ENCODE results near the gene MEGF11.
A peak's percentile ranks its signal among the peaks of the same experiment; 100 is the strongest.
"Not testable (repeated sequence)": the region's sequence is repeated elsewhere in the genome, so short reads cannot be mapped to it uniquely, and the experiment has no call there.

MEGF11 gene

GRCh38 chr15:65868546-65869125, 384.9 kb downstream of the MEGF11 start:
- Histone ChIP-seq H3K4me3 (ENCODE audit: low read depth, low read length, poor library complexity, severe bottlenecking) (peak overlapping the region; percentile 69), H3K79me2 (ENCODE audit: insufficient read depth, low read length) (peaks cover 39% of the 10 kb centered on the region), H3K27ac (ENCODE audit: low read depth, low read length, poor library complexity, severe bottlenecking) (peak overlapping the region; percentile 79), H3F3A (ENCODE audit: insufficient read depth, low read length) (no peaks in the 10 kb centered on the region), H3K9me2 (ENCODE audit: low read depth, low read length) (no peaks in the 10 kb centered on the region), H2AFZ (ENCODE audit: low read length) (no peak overlapping the region), H3K27me3 (ENCODE audit: insufficient read depth, low read length) (no peaks in the 10 kb centered on the region), H3K9me3 (ENCODE audit: low read length) (no peaks in the 10 kb centered on the region), H3K9ac (ENCODE audit: low read length) (peak overlapping the region; percentile 67), H3K36me3 (ENCODE audit: insufficient read depth, low read length) (no peaks in the 10 kb centered on the region), H3K4me2 (ENCODE audit: low read length) (peak overlapping the region; percentile 86), H3K4me1 (ENCODE audit: insufficient read depth, low read length, severe bottlenecking) (peaks cover 22% of the 10 kb centered on the region), H4K20me1 (ENCODE audit: insufficient read depth, low read length) (no peaks in the 10 kb centered on the region)
- TF ChIP-seq, protein P1, sequence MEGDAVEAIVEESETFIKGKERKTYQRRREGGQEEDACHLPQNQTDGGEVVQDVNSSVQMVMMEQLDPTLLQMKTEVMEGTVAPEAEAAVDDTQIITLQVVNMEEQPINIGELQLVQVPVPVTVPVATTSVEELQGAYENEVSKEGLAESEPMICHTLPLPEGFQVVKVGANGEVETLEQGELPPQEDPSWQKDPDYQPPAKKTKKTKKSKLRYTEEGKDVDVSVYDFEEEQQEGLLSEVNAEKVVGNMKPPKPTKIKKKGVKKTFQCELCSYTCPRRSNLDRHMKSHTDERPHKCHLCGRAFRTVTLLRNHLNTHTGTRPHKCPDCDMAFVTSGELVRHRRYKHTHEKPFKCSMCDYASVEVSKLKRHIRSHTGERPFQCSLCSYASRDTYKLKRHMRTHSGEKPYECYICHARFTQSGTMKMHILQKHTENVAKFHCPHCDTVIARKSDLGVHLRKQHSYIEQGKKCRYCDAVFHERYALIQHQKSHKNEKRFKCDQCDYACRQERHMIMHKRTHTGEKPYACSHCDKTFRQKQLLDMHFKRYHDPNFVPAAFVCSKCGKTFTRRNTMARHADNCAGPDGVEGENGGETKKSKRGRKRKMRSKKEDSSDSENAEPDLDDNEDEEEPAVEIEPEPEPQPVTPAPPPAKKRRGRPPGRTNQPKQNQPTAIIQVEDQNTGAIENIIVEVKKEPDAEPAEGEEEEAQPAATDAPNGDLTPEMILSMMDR (IDR thresholded peaks at IDR 0.05; ENCODE audit: low read length), result no peak
- no peak for TF ChIP-seq EZH2 (IDR thresholded peaks at IDR 0.05; ENCODE audit: borderline replicate concordance, low read length)

DNA sequence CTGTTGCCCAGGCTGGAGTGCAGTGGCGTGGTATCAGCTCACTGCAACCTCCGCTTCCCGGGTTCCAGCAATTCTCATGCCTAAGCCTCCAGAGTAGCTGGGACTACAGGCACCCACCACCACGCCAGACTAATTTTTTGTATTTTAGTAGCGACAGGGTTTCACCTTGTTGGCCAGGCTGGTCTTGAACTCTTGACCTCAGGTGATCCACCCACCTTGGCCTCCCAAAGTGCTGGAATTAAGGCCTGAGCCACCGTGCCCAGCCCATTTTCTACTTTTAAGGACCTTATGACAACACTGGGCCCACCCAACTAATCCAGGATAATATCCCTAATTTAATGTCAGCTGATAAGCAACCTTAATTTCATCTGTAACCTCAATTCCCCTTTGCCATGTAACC, 385.6 kb downstream of the MEGF11 start:
- H3K27me3 ChIP-seq (ENCODE audit: insufficient read depth, low read length); H3K4me2 ChIP-seq (ENCODE audit: low read length); H3K9me3 ChIP-seq (ENCODE audit: low read length); H3K27ac ChIP-seq (ENCODE audit: low read depth, low read length, poor library complexity, severe bottlenecking); H3K9me2 ChIP-seq (ENCODE audit: low read depth, low read length); H3F3A ChIP-seq (ENCODE audit: insufficient read depth, low read length); H4K20me1 ChIP-seq (ENCODE audit: insufficient read depth, low read length); H3K9ac ChIP-seq (ENCODE audit: low read length); H3K4me3 ChIP-seq (ENCODE audit: low read depth, low read length, poor library complexity, severe bottlenecking); H3K36me3 ChIP-seq (ENCODE audit: insufficient read depth, low read length); H2AFZ ChIP-seq (ENCODE audit: low read length): not testable (repeated sequence)
- H3K79me2 ChIP-seq (ENCODE audit: insufficient read depth, low read length), result peaks cover 32% of the 10 kb centered on the region
- peaks cover 29% of the 10 kb centered on the region for H3K4me1 ChIP-seq (ENCODE audit: insufficient read depth, low read length, severe bottlenecking)

DNA sequence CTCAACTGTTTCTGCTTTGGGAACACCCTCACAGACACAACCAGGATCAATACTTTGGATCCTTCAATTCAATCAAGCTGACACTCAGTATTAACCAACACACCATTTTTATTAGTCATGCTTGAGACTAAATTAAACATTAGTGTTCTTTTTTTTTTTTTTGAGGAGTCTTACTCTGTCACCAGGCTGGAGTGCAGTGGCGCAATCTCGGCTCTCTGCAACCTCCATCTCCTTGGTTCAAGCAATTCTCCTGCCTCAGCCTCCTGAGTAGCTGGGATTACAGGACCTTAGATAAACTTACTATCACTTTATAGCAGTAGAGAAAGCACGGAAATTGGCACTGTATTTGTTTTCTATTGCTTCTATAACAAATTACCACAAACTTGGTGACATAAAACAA, 386.3 kb downstream of the MEGF11 start:
- Histone ChIP-seq H3K4me3 (ENCODE audit: low read depth, low read length, poor library complexity, severe bottlenecking) (no peak overlapping the region), H3K4me2 (ENCODE audit: low read length) (no peak overlapping the region), H3K36me3 (ENCODE audit: insufficient read depth, low read length) (no peaks in the 10 kb centered on the region), H3K9ac (ENCODE audit: low read length) (no peak overlapping the region), H3K27ac (ENCODE audit: low read depth, low read length, poor library complexity, severe bottlenecking) (no peak overlapping the region), H2AFZ (ENCODE audit: low read length) (no peak overlapping the region), H3K4me1 (ENCODE audit: insufficient read depth, low read length, severe bottlenecking) (peaks cover 34% of the 10 kb centered on the region), H3K9me3 (ENCODE audit: low read length) (no peaks in the 10 kb centered on the region), H3K27me3 (ENCODE audit: insufficient read depth, low read length) (no peaks in the 10 kb centered on the region), H3F3A (ENCODE audit: insufficient read depth, low read length) (no peaks in the 10 kb centered on the region), H3K9me2 (ENCODE audit: low read depth, low read length) (no peaks in the 10 kb centered on the region), H4K20me1 (ENCODE audit: insufficient read depth, low read length) (no peaks in the 10 kb centered on the region), H3K79me2 (ENCODE audit: insufficient read depth, low read length) (peaks cover 25% of the 10 kb centered on the region)
- TF ChIP-seq, protein P1 (IDR thresholded peaks at IDR 0.05; ENCODE audit: low read length), result no peak
- TF ChIP-seq EZH2 (IDR thresholded peaks at IDR 0.05; ENCODE audit: borderline replicate concordance, low read length), result no peak

DNA sequence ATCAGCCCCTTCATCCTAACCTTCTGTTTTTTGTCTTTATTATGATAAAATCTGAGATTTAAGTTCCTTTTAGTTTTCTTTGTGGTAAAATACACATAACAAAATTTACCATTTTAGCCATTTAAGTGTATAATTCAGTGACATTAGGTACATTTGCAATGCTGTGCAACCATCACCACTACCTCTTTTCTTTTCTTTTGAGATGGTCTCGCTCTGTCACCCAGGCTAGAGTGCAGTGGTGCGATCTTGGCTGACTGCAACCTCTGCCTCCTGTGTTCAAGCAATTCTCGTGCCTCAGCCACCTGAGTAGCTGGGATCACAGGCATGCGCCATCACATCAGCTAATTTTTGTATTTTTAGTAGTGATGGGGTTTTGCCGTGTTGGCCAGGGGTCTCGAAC, 390.4 kb downstream of the MEGF11 start:
- Histone ChIP-seq H3K27me3 (ENCODE audit: insufficient read depth, low read length) (no peaks in the 10 kb centered on the region), H3K27ac (ENCODE audit: low read depth, low read length, poor library complexity, severe bottlenecking) (peak overlapping the region; percentile 35), H3K4me1 (ENCODE audit: insufficient read depth, low read length, severe bottlenecking) (peaks cover 16% of the 10 kb centered on the region), H4K20me1 (ENCODE audit: insufficient read depth, low read length) (no peaks in the 10 kb centered on the region), H3K9me2 (ENCODE audit: low read depth, low read length) (no peaks in the 10 kb centered on the region), H3K9me3 (ENCODE audit: low read length) (no peaks in the 10 kb centered on the region), H3F3A (ENCODE audit: insufficient read depth, low read length) (no peaks in the 10 kb centered on the region), H2AFZ (ENCODE audit: low read length) (peak overlapping the region; percentile 22; the same call in 1 of the 2 replicates), H3K36me3 (ENCODE audit: insufficient read depth, low read length) (no peaks in the 10 kb centered on the region), H3K4me2 (ENCODE audit: low read length) (peak overlapping the region; percentile 51), H3K9ac (ENCODE audit: low read length) (no peak overlapping the region; the same call in 1 of the 2 replicates), H3K4me3 (ENCODE audit: low read depth, low read length, poor library complexity, severe bottlenecking) (peak overlapping the region; percentile 20), H3K79me2 (ENCODE audit: insufficient read depth, low read length) (no peaks in the 10 kb centered on the region)
- TF ChIP-seq, protein P1 (IDR thresholded peaks at IDR 0.05; ENCODE audit: low read length), result no peak
- TF ChIP-seq EZH2 (IDR thresholded peaks at IDR 0.05; ENCODE audit: borderline replicate concordance, low read length), result no peak
